ENCODE results near the gene POLE3.
"Not testable (repeated sequence)": the region's sequence is repeated elsewhere in the genome, so short reads cannot be mapped to it uniquely, and the experiment has no call there.

POLE3 gene

GRCh38 chr9:113410207-113410864 is at the start of gene POLE3, which contains the start of gene C9orf43:
Gene POLE3 (minus strand): TSS chr9:113410675. CDS start chr9:113410293, 382 bp downstream.
Gene C9orf43 (plus strand): TSS chr9:113410747. CDS start chr9:113413494, 2,747 bp downstream.
- TF ChIP-seq ZNF274 (IDR thresholded peaks at IDR 0.05; ENCODE audit: low read depth, low read length): no peak
- H3K4me3 ChIP-seq (ENCODE audit: low read length): peak within 1 kb of the TSS; percentile 82

GRCh38 chr9:113456235-113456634 is 45.8 kb upstream of the POLE3 start:
- TF ChIP-seq ZNF274 (IDR thresholded peaks at IDR 0.05; ENCODE audit: low read depth, low read length): no peak
- no peak overlapping the region for H3K4me3 ChIP-seq (ENCODE audit: low read length)

GRCh38 chr9:113454914-113455761 is 44.7 kb upstream of the POLE3 start:
- TF ChIP-seq ZNF274 (IDR thresholded peaks at IDR 0.05; ENCODE audit: low read depth, low read length): no peak
- no peak overlapping the region for H3K4me3 ChIP-seq (ENCODE audit: low read length)

- TF ChIP-seq ZNF274 (IDR thresholded peaks at IDR 0.05; ENCODE audit: low read depth, low read length): no peak
- H3K4me3 ChIP-seq (ENCODE audit: low read length): no peak overlapping the region
These were observed 41.7 kb upstream of the POLE3 start for GRCh38 chr9:113452113-113452605.

- no peak overlapping the region for H3K4me3 ChIP-seq (ENCODE audit: low read length)
- TF ChIP-seq ZNF274 (IDR thresholded peaks at IDR 0.05; ENCODE audit: low read depth, low read length): no peak
These were observed 38.9 kb upstream of the POLE3 start for GRCh38 chr9:113449376-113449775.

GRCh38 chr9:113446323-113446740 is 35.9 kb upstream of the POLE3 start:
- H3K4me3 ChIP-seq (ENCODE audit: low read length): no peak overlapping the region
- no peak for TF ChIP-seq ZNF274 (IDR thresholded peaks at IDR 0.05; ENCODE audit: low read depth, low read length)

GRCh38 chr9:113444736-113445135 is 34.3 kb upstream of the POLE3 start:
- no peak overlapping the region for H3K4me3 ChIP-seq (ENCODE audit: low read length)
- TF ChIP-seq ZNF274 (IDR thresholded peaks at IDR 0.05; ENCODE audit: low read depth, low read length): no peak

GRCh38 chr9:113437716-113438115 is 27.2 kb upstream of the POLE3 start:
- not testable (repeated sequence) for H3K4me3 ChIP-seq (ENCODE audit: low read length)

GRCh38 chr9:113436728-113437515 is 26.4 kb upstream of the POLE3 start:
- no peak for TF ChIP-seq ZNF274 (IDR thresholded peaks at IDR 0.05; ENCODE audit: low read depth, low read length)
- no peak overlapping the region for H3K4me3 ChIP-seq (ENCODE audit: low read length)

- no peak for TF ChIP-seq ZNF274 (IDR thresholded peaks at IDR 0.05; ENCODE audit: low read depth, low read length)
- H3K4me3 ChIP-seq (ENCODE audit: low read length): no peak overlapping the region
These were observed 20.7 kb upstream of the POLE3 start for GRCh38 chr9:113431191-113431590.

- TF ChIP-seq ZNF274 (IDR thresholded peaks at IDR 0.05; ENCODE audit: low read depth, low read length): no peak
- no peak overlapping the region for H3K4me3 ChIP-seq (ENCODE audit: low read length)
These were observed 17.7 kb upstream of the POLE3 start for GRCh38 chr9:113428062-113428615.

- H3K4me3 ChIP-seq (ENCODE audit: low read length): no peak overlapping the region
- TF ChIP-seq ZNF274 (IDR thresholded peaks at IDR 0.05; ENCODE audit: low read depth, low read length): no peak
These were observed 17.2 kb upstream of the POLE3 start for GRCh38 chr9:113427629-113428028.

- TF ChIP-seq ZNF274 (IDR thresholded peaks at IDR 0.05; ENCODE audit: low read depth, low read length): no peak
These were observed 16.2 kb upstream of the POLE3 start for GRCh38 chr9:113426701-113427100.

GRCh38 chr9:113425072-113425471 is 14.6 kb upstream of the POLE3 start:
- no peak overlapping the region for H3K4me3 ChIP-seq (ENCODE audit: low read length)
- TF ChIP-seq ZNF274 (IDR thresholded peaks at IDR 0.05; ENCODE audit: low read depth, low read length): no peak

More at GRCh38 chr9:113426701-113427100, 16.2 kb upstream of the POLE3 start:
- H3K4me3 ChIP-seq (ENCODE audit: low read length): no peak overlapping the region
